NT2/D1 (cell line): ENCODE results near the gene ST6GALNAC2.

ENCODE experiments used
- SUZ12 ChIP-seq: IDR thresholded peaks from 2 replicates; pipeline ENCODE4 v1.6.1; 2011; ENCODE audit not compliant: insufficient read length, insufficient read depth; ENCODE audit errors: extremely low read depth
- YY1 ChIP-seq: IDR thresholded peaks from 2 replicates; pipeline ENCODE4 v1.6.1; 2011; ENCODE audit not compliant: insufficient read length, insufficient read depth
- ZNF274 ChIP-seq: IDR thresholded peaks from 2 replicates; pipeline ENCODE4 v1.6.1; 2011; ENCODE audit warnings: mild to moderate bottlenecking, low read depth, low read length

- TF ChIP-seq YY1 (no peak), ZNF274 (no peak), SUZ12 (no peak)
Observed at GRCh38 chr17:76593959-76594358, 8.3 kb upstream of the ST6GALNAC2 start.
